ENCODE measurements around the gene TRABD2B.

Gene TRABD2B

GRCh38 chr1:47818682-47819573, 178.3 kb downstream of the TRABD2B start:
- DNase-seq: no peak

GRCh38 chr1:47817861-47818260, 179.3 kb downstream of the TRABD2B start:
- no peak for DNase-seq

- no peak for DNase-seq
These were observed 180.7 kb downstream of the TRABD2B start for GRCh38 chr1:47816325-47817071.

DNA sequence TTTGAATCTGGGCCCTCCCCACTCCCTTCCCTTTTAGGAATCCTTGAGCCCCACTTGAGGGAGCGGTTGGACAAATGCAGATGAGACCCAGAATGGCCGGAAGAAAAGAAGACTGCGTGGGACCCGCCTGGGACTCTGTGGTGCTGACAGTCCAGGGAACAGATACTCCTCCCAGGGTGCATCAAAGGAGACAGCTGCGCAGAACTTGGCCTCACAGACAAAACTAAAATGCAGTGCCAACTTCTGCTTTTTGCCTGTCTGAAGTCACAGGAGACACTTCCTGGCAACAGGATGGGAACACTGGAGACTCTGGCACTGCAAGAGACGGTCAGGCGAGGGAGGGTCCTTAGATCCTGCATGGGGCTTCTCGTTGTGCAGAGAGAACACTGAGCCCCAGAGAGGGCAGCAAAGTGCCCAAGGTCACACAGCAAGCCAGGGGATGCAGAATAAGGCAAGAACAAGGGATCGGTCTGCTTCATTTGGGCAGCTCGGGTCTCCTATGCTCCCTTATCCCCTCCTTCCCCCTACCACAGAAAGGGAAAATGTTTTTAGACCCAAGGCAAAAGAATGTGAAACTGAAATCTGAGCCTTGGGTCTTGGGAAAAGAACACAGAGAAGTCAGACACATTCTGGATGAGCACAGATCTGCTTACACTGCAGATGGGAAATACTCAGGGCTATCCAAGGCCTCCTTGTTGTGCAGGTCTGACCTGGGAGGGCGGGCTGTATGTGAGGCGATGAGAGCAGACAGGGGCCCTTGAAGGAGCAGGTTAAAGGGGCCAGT, 182.4 kb downstream of the TRABD2B start:
- no peak for DNase-seq

DNA sequence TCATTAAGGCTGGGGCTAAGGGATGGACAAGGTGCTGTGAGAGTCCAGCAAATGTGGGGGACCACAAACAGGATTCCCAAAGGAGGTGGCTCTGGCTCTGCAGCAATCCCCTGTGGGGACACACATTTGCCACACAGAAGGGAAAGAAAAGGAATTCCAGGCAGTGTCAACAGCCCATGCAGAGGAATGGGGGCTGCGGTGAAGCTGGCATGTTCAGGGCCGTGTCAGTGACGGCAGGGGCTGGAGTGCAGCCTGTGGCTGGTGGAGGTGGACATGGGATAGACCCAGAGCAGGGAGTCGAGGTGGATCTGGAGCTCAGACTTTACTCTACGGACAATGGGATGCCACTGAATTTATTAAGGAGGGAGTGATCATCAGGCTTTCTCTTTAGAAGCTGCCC, 183.2 kb downstream of the TRABD2B start:
- DNase-seq: no peak

GRCh38 chr1:47812904-47813514, 184.2 kb downstream of the TRABD2B start:
- DNase-seq: no peak

- DNase-seq: no peak
These were observed 186.1 kb downstream of the TRABD2B start for GRCh38 chr1:47810964-47811682.

DNA sequence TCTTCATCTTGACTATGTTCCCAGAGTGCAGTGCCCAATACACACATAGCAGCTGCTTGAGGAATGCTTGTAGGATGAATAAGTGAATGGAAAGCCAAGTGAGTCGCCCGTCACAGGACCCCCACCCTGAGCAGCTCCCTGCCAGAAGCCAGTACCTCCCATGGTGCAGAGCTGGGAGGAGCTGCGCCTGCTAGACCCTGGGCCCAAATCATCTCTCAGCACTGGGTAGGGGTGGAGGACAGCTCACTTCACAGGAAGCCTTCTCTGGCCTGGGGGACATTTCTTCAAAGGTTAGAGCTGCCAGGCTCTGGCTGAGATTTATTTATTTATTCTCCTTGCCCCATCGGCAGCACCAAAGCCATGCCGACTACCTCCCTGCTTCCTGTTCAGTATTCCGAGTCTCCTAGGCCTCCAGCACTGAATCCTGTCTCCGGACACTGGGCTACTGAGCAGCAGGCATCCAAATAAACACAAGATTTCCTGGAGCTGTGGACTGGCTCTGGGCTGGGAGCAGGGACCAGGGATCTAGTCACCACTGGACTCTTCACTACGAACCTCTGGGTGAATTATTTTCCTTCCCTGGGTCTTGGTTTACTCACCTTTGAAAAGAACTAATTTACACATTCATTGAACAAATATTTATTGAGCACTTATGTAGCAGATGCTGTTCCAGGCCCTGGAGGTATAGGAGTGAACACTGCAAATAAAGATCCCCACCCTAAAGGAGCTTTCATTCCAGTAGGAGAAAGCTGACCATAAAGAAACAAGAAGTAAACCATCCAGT, 187.7 kb downstream of the TRABD2B start:
- DNase-seq: no peak

GRCh38 chr1:47808612-47809011, 188.6 kb downstream of the TRABD2B start:
- no peak for DNase-seq

GRCh38 chr1:47805921-47806361, 191.2 kb downstream of the TRABD2B start:
- no peak for DNase-seq

GRCh38 chr1:47805018-47805417, 192.2 kb downstream of the TRABD2B start:
- DNase-seq: no peak

GRCh38 chr1:47803815-47804501, 193.2 kb downstream of the TRABD2B start:
- DNase-seq: no peak

DNA sequence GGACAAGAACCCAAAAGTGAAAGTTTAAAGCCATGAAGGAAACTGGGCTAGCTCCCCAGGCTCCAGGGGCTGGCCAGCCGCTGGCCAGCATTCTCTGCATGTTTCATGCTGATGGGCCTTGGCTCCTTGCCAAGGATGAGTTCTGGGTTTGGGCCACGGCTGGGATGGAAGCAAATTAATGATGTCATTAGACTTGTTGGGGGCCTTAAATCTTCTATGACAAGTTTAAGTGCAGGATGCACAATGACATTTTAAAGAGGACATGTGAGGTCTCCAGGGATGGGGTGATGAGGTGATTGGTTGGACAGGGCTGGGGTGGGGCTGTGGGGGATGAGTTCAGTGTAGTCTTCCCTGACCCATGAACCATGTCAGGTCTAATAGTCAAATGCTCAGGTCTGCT, 199.6 kb downstream of the TRABD2B start:
- no peak for DNase-seq

DNA sequence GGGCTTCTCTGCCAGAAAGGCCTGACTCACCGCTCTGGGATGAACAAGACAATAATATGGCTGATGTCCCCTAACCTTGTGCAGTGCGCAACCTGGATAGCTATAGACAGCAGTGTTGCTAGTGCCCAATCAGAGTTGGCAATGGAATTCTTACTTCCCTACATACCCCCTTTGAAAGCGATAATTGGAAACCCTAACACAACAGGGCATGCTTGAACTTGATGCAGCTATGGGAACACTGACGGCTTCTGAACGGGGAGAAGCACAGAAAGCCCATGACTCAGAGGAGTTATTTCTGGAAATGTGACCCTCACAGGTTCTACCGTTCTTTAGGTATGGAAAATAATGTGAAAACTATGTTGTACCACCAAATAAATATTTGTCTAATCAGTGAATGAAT, 200.6 kb downstream of the TRABD2B start:
- no peak for DNase-seq

DNA sequence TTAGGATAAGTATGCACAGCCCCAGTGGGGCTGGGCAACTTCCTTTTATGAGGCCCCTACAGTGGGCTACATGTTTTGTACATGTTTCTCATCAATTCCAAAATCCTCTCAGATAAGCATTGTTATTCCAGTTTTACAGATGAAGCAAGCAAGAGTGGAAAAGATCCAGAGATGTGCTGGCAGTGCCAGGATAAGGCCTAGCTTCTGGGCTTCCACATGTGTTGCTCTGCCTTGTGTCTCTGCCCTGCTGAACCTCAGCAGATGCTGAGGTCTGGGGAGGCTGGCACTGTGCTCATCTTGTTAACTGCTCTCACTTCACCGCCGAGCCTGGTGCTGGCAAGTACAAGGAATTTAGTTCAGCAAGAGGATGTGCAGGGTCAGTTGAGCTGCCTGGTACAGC, 202.1 kb downstream of the TRABD2B start:
- no peak for DNase-seq

- DNase-seq: no peak
These were observed 202.7 kb downstream of the TRABD2B start for GRCh38 chr1:47794530-47794929.

DNA sequence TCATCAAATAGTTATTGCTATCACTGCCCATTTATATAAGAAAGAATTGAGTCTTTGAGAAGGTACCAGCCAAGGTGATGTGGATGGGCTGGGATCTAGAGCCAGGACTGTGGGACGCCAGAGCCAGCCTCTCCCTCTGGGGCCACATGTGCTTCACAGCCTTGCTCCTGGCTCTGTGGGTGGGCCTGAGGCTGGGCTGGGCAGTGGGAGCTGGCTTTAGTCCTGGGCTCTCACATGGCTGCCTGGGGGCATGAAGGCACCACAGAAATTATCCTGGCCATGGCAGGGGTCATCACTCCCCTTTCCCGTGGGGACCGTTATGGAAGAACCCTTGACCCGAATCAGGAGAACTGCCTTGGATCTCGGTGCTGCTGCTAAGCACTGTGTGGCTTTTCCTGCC, 203.1 kb downstream of the TRABD2B start:
- no peak for DNase-seq

GRCh38 chr1:47793563-47793962, 203.6 kb downstream of the TRABD2B start:
- DNase-seq: no peak

DNA sequence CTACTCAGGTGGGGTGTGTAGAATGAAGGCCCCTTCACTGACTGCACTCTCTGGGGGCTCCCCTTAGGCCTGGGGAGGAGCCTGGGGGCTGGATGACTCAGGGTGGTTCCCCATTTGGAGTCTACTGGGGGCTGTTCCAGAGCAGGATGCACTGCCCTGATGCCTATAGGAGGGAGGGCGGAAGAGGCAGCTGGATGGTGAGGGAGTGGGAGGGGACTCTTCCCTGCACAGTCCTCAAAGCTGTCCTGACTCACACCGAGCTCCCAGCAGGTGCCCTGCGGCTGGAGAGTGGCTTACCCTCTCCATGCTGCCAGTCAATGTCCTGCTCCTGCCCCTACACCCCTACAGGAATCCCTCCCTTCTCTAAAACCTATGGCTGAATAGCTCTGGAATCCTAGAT, 204.4 kb downstream of the TRABD2B start:
- DNase-seq: no peak

GRCh38 chr1:47791879-47792608, 205.1 kb downstream of the TRABD2B start:
- no peak for DNase-seq
